HG03469 (cell line): Measurements from ENCODE around the gene FAAP100.

Source experiments
- ATAC-seq: cut with Tn5 transposase; IDR thresholded peaks from one replicate; pipeline ENCODE4 v1.9.1; 2021; ENCODE audit warnings: mild to moderate bottlenecking, moderate library complexity, moderate number of reproducible peaks; ENCODE audit not compliant: unreplicated experiment

The FAAP100 gene

GRCh38 chr17:81527591-81528383 is 24.4 kb downstream of the FAAP100 start, which contains the start of gene FSCN2:
FSCN2 (plus strand) TSS chr17:81528377; CDS start chr17:81528532, 155 bp downstream.
- no peak for ATAC-seq

GRCh38 chr17:81526662-81527571 is 25.2 kb downstream of the FAAP100 start:
- no peak for ATAC-seq

- ATAC-seq, result no peak
Measured at GRCh38 chr17:81524865-81525159, 27.3 kb downstream of the FAAP100 start.

- no peak for ATAC-seq
Measured at GRCh38 chr17:81524039-81524864, 27.9 kb downstream of the FAAP100 start.

GRCh38 chr17:81523402-81524038 is 28.6 kb downstream of the FAAP100 start:
- no peak for ATAC-seq

- no peak for ATAC-seq
Measured at GRCh38 chr17:81522491-81523401, 29.4 kb downstream of the FAAP100 start.

GRCh38 chr17:81520021-81520901 is 31.9 kb downstream of the FAAP100 start:
- ATAC-seq, result no peak

GRCh38 chr17:81519284-81520020 is 32.7 kb downstream of the FAAP100 start:
- no peak for ATAC-seq

- no peak for ATAC-seq
Measured at GRCh38 chr17:81518785-81519283, 33.3 kb downstream of the FAAP100 start.

- no peak for ATAC-seq
Measured at GRCh38 chr17:81518113-81518784, 33.9 kb downstream of the FAAP100 start.

- no peak for ATAC-seq
Measured at GRCh38 chr17:81517339-81518112, 34.6 kb downstream of the FAAP100 start.

GRCh38 chr17:81517009-81517338 is 35.2 kb downstream of the FAAP100 start:
- no peak for ATAC-seq

GRCh38 chr17:81516439-81516838 is 35.7 kb downstream of the FAAP100 start:
- ATAC-seq, result no peak

GRCh38 chr17:81515530-81516041 is 36.6 kb downstream of the FAAP100 start:
- no peak for ATAC-seq

GRCh38 chr17:81514739-81515529 is 37.2 kb downstream of the FAAP100 start:
- ATAC-seq, result no peak

GRCh38 chr17:81514489-81514738 is 37.7 kb downstream of the FAAP100 start:
- no peak for ATAC-seq
